Natural killer cell (primary cell): ENCODE data around the gene ARMH4. TPM values are rescaled to one million over a fixed set of nuclear protein-coding genes. Genes with fewer than 3 reads are reported as not detected.

Experiments used
- ATAC-seq, 3 donors: fragments of 150-1000 bp in 2 of 3; fragments of 200-7000 bp in 1 of 3; cut with Tn5 transposase; 1 replicate in 1 of 3; 2 replicates in 2 of 3; pipeline ENCODE4 v1.10.0; 2021; ENCODE audit warnings: mild to moderate bottlenecking in 2 of 3, moderate library complexity in 2 of 3
- DNase-seq, 2 donors: peaks; one replicate each; pipeline versions ENCODE4 v3.0.0 to v3.0.0-alpha.2; 2013 to 2021; ENCODE audit warnings: mixed read lengths in 1 of 2
- H3K27ac ChIP-seq: one replicate; pipeline ENCODE4 v1.5.1; 2013; ENCODE audit warnings: mild to moderate bottlenecking, low read length
- H3K27me3 ChIP-seq: one replicate; pipeline ENCODE4 v1.6.1; 2013; ENCODE audit warnings: low read length; ENCODE audit not compliant: control insufficient read depth, insufficient read depth
- H3K36me3 ChIP-seq: one replicate; pipeline ENCODE4 v1.6.1; 2013; ENCODE audit warnings: low read length; ENCODE audit not compliant: control insufficient read depth, insufficient read depth
- H3K4me1 ChIP-seq: one replicate; pipeline ENCODE4 v1.6.1; 2013; ENCODE audit warnings: low read length; ENCODE audit not compliant: control insufficient read depth, insufficient read depth
- H3K4me3 ChIP-seq: one replicate; pipeline ENCODE4 v1.5.1; 2013; ENCODE audit warnings: low read length
- H3K9me3 ChIP-seq: one replicate; pipeline ENCODE4 v1.6.1; 2013; ENCODE audit warnings: low read length; ENCODE audit not compliant: control insufficient read depth, insufficient read depth
- H3K27ac Mint-ChIP-seq, 2 donors: one replicate each; pipeline ENCODE4 v1.8.0; 2022; ENCODE audit warnings: mild to moderate bottlenecking in 2 of 2, mixed read lengths in 2 of 2, moderate library complexity in 1 of 2
- H3K27me3 Mint-ChIP-seq, 2 donors: one replicate each; pipeline ENCODE4 v1.8.0; 2022; ENCODE audit warnings: low read depth in 2 of 2, mixed read lengths in 2 of 2
- H3K36me3 Mint-ChIP-seq: one replicate; pipeline ENCODE4 v1.8.0; 2022; ENCODE audit warnings: mixed read lengths
- H3K4me1 Mint-ChIP-seq, 2 donors: one replicate each; pipeline ENCODE4 v1.8.0; 2022; ENCODE audit warnings: mixed read lengths in 2 of 2
- H3K4me3 Mint-ChIP-seq: one replicate; pipeline ENCODE4 v1.8.0; 2022; ENCODE audit warnings: mild to moderate bottlenecking, moderate library complexity, mixed read lengths
- H3K9me3 Mint-ChIP-seq, 2 donors: one replicate each; pipeline ENCODE4 v1.8.0; 2022; ENCODE audit warnings: mixed read lengths in 2 of 2
- WGBS: methylation state at CpG from one replicate; pipeline ENCODE4 v1.1.7; 2013; ENCODE audit warnings: missing lambda C conversion rate; ENCODE audit not compliant: insufficient coverage; 5-methylcytosine and 5-hydroxymethylcytosine counted together
- intact Hi-C: fragments of 100-400 bp; cut with micrococcal nuclease; formaldehyde crosslinking; loops from one replicate; pipeline ENCODE4 v1.14.2; 2022
- total RNA-seq, 4 donors: library from RNA; stranded (reverse); fragments of 120-200 nt in 1 of 4; gene quantifications; one replicate each; pipeline versions ENCODE4 v1.2.3 to v1.2.4, GENCODE V29; 2013 to 2022
- TF ChIP-seq, protein P1 (sequence below): fragments of 200-600 bp; IDR thresholded peaks from one replicate; pipeline ENCODE4 v1.8.0; 2022; ENCODE audit warnings: antibody characterized with exemption

The ARMH4 gene
- total RNA-seq, 3 donors from 2014 or later (not counting 1 experiment from before 2014, with no cell fraction given) = 0.32 TPM; not detected in 2

- DNase-seq = no peak
- no peaks in the 10 kb centered on the region for H3K9me3 ChIP-seq
- H3K4me1 Mint-ChIP-seq = no peaks in the 10 kb centered on the region
- H3K4me3 Mint-ChIP-seq = no peak overlapping the region
- no peaks in the 10 kb centered on the region for H3K36me3 Mint-ChIP-seq
- no peak overlapping the region for H3K4me3 ChIP-seq
- no peaks in the 10 kb centered on the region for H3K36me3 ChIP-seq
- no peak for ATAC-seq
- WGBS = 52% methylated on average over 10 of the region's 10 CpGs
- peaks cover 0 to 9% of the 10 kb centered on the region in 2 donors for H3K27me3 Mint-ChIP-seq
- intact Hi-C loops = no loop called here
- no peaks in the 10 kb centered on the region for H3K4me1 ChIP-seq
- no peaks in the 10 kb centered on the region for H3K27me3 ChIP-seq
- TF ChIP-seq, protein P1, sequence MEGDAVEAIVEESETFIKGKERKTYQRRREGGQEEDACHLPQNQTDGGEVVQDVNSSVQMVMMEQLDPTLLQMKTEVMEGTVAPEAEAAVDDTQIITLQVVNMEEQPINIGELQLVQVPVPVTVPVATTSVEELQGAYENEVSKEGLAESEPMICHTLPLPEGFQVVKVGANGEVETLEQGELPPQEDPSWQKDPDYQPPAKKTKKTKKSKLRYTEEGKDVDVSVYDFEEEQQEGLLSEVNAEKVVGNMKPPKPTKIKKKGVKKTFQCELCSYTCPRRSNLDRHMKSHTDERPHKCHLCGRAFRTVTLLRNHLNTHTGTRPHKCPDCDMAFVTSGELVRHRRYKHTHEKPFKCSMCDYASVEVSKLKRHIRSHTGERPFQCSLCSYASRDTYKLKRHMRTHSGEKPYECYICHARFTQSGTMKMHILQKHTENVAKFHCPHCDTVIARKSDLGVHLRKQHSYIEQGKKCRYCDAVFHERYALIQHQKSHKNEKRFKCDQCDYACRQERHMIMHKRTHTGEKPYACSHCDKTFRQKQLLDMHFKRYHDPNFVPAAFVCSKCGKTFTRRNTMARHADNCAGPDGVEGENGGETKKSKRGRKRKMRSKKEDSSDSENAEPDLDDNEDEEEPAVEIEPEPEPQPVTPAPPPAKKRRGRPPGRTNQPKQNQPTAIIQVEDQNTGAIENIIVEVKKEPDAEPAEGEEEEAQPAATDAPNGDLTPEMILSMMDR = no peak
- no peak overlapping the region for H3K27ac Mint-ChIP-seq
- H3K9me3 Mint-ChIP-seq = no peaks in the 10 kb centered on the region
- no peak overlapping the region for H3K27ac ChIP-seq
Measured at GRCh38 chr14:58138031-58138713, 13.8 kb downstream of the ARMH4 start.

- TF ChIP-seq, protein P1 = no peak
- no peaks in the 10 kb centered on the region for H3K9me3 Mint-ChIP-seq
Measured at GRCh38 chr14:58133739-58134138, 18.3 kb downstream of the ARMH4 start.

DNA sequence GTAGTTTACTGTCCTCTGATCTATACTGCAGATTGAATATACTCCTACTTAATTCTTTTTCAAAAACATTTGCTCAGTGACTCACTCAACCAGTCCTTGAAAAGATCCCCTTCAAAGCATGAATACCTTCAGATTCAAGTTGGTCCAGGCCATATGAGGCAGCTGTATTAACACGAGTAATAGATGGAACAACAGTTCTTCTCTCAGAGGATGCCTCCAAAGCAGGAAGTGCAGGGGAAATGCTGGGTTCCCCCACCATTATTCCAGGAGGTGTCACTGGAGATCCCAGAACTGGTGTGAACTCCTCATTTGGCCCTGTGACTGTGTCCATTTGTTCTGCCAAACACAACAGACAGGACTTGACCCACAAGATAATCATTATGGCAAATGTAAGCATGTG is 20.6 kb downstream of the ARMH4 start:
- H3K4me3 ChIP-seq = no peak overlapping the region
- peaks cover 3 to 10% of the 10 kb centered on the region in 2 donors for H3K27me3 Mint-ChIP-seq
- H3K27ac Mint-ChIP-seq = no peak overlapping the region
- H3K36me3 Mint-ChIP-seq = no peaks in the 10 kb centered on the region
- H3K9me3 Mint-ChIP-seq = no peaks in the 10 kb centered on the region
- no peak for DNase-seq
- no peaks in the 10 kb centered on the region for H3K27me3 ChIP-seq
- TF ChIP-seq, protein P1 = no peak
- intact Hi-C loops = no loop called here
- H3K36me3 ChIP-seq = no peaks in the 10 kb centered on the region
- no peaks in the 10 kb centered on the region for H3K4me1 Mint-ChIP-seq
- H3K9me3 ChIP-seq = no peaks in the 10 kb centered on the region
- H3K27ac ChIP-seq = no peak overlapping the region
- H3K4me1 ChIP-seq = no peaks in the 10 kb centered on the region
- H3K4me3 Mint-ChIP-seq = no peak overlapping the region
- ATAC-seq = no peak
- 91% methylated on average over 1 of the region's 1 CpG for WGBS

More at GRCh38 chr14:58133739-58134138, 18.3 kb downstream of the ARMH4 start:
- intact Hi-C loops = no loop called here
- no CpG with 5 or more reads among the region's 1 CpG for WGBS
- Histone ChIP-seq H3K4me3 (no peak overlapping the region), H3K27ac (no peak overlapping the region), H3K9me3 (no peaks in the 10 kb centered on the region), H3K4me1 (no peaks in the 10 kb centered on the region), H3K27me3 (no peaks in the 10 kb centered on the region), H3K36me3 (no peaks in the 10 kb centered on the region)
- ATAC-seq = no peak
- Mint-ChIP-seq H3K36me3 (no peaks in the 10 kb centered on the region), H3K4me3 (no peak overlapping the region), H3K4me1 (no peaks in the 10 kb centered on the region), H3K27ac (no peak overlapping the region), H3K27me3 (peaks cover 3 to 18% of the 10 kb centered on the region in 2 donors)
- no peak for DNase-seq
